HG02623 (cell line): ENCODE measurements around the gene GMEB1.
"Not testable (repeated sequence)": the region's sequence is repeated elsewhere in the genome, so short reads cannot be mapped to it uniquely, and the experiment has no call there.

Experiments used
- ATAC-seq: cut with Tn5 transposase; IDR thresholded peaks from one replicate; pipeline ENCODE4 v1.9.1; 2021; ENCODE audit warnings: moderate library complexity; ENCODE audit not compliant: unreplicated experiment

Gene GMEB1

GRCh38 chr1:28668191-28668955 is at the start of gene GMEB1:
GMEB1 (plus strand) TSS chr1:28668784; CDS start chr1:28683613, 14,829 bp downstream.
- ATAC-seq = peak; percentile 70

- no peak for ATAC-seq
These were observed 36.9 kb upstream of the GMEB1 start for GRCh38 chr1:28631713-28632112.

- ATAC-seq = no peak
These were observed 36.0 kb upstream of the GMEB1 start for GRCh38 chr1:28632560-28632959.

GRCh38 chr1:28640766-28641165 is 27.8 kb upstream of the GMEB1 start:
- no peak for ATAC-seq

- peak; percentile 6 for ATAC-seq
These were observed 26.3 kb upstream of the GMEB1 start for GRCh38 chr1:28642056-28642846.

- peak; percentile 80 for ATAC-seq
These were observed 25.5 kb upstream of the GMEB1 start, which contains the start of gene TAF12 for GRCh38 chr1:28642847-28643635. TAF12 (minus strand) TSS chr1:28643067; CDS start chr1:28622081, 20,986 bp downstream.

GRCh38 chr1:28644494-28644893 is 24.1 kb upstream of the GMEB1 start:
- no peak for ATAC-seq

GRCh38 chr1:28645406-28645805 is 23.2 kb upstream of the GMEB1 start:
- ATAC-seq = not testable (repeated sequence)

- no peak for ATAC-seq
These were observed 22.5 kb upstream of the GMEB1 start for GRCh38 chr1:28646040-28646439.

- ATAC-seq = peak; percentile 49
These were observed 20.5 kb upstream of the GMEB1 start for GRCh38 chr1:28648008-28648473.

- ATAC-seq = peak; percentile 36
These were observed 19.9 kb upstream of the GMEB1 start, which contains the start of gene RNU11 for GRCh38 chr1:28648474-28649198. RNU11 (plus strand) TSS chr1:28648600.

GRCh38 chr1:28653063-28653462 is 15.5 kb upstream of the GMEB1 start:
- ATAC-seq = not testable (repeated sequence)

- ATAC-seq = not testable (repeated sequence)
These were observed 14.7 kb upstream of the GMEB1 start for GRCh38 chr1:28653870-28654269.

- ATAC-seq = not testable (repeated sequence)
These were observed 12.9 kb upstream of the GMEB1 start for GRCh38 chr1:28655448-28656311.

- ATAC-seq = no peak
These were observed 12.2 kb upstream of the GMEB1 start for GRCh38 chr1:28656335-28656734.

- ATAC-seq = no peak
These were observed 4.6 kb upstream of the GMEB1 start for GRCh38 chr1:28663871-28664470.

- no peak for ATAC-seq
These were observed 1.8 kb upstream of the GMEB1 start for GRCh38 chr1:28666806-28667205.

GRCh38 chr1:28668956-28669723 is 556 bp downstream of the GMEB1 start:
- ATAC-seq = peak; percentile 46
